Stimulated activated memory B cell treated with anti-CD40 and anti-IgM and Interleukin-4, amounts not matched to agents 10 μg/mL and 1 μg/mL and 100 μg/mL, for 72 hours (primary cell): Measurements from ENCODE around the gene MRPS24.
"Not testable (repeated sequence)": the region's sequence is repeated elsewhere in the genome, so short reads cannot be mapped to it uniquely, and the experiment has no call there.

Experiments used
- ATAC-seq: fragments of 150-1000 bp; cut with Tn5 transposase; 2 replicates; pipeline ENCODE4 v1.10.0; 2021
- H3K27ac Mint-ChIP-seq: one replicate; pipeline ENCODE4 v1.8.0; 2022; ENCODE audit warnings: mild to moderate bottlenecking, mixed read lengths
- H3K27me3 Mint-ChIP-seq: one replicate; pipeline ENCODE4 v1.8.0; 2022; ENCODE audit warnings: mixed read lengths
- H3K36me3 Mint-ChIP-seq: one replicate; pipeline ENCODE4 v1.8.0; 2022; ENCODE audit warnings: mixed read lengths
- H3K4me1 Mint-ChIP-seq: one replicate; pipeline ENCODE4 v1.8.0; 2022; ENCODE audit warnings: mixed read lengths
- H3K4me3 Mint-ChIP-seq: one replicate; pipeline ENCODE4 v1.8.0; 2022; ENCODE audit warnings: mild to moderate bottlenecking, moderate library complexity, mixed read lengths
- H3K9me3 Mint-ChIP-seq: one replicate; pipeline ENCODE4 v1.8.0; 2022; ENCODE audit warnings: mixed read lengths

The MRPS24 gene

GRCh38 chr7:43824963-43825362 is 44.4 kb downstream of the MRPS24 start:
- Mint-ChIP-seq H3K4me3 (no peak overlapping the region), H3K9me3 (no peaks in the 10 kb centered on the region), H3K36me3 (no peaks in the 10 kb centered on the region), H3K4me1 (no peaks in the 10 kb centered on the region), H3K27me3 (peaks cover 32% of the 10 kb centered on the region), H3K27ac (no peak overlapping the region)
- no peak for ATAC-seq

- H3K4me1 Mint-ChIP-seq, ATAC-seq, H3K4me3 Mint-ChIP-seq, H3K36me3 Mint-ChIP-seq, H3K27ac Mint-ChIP-seq, H3K9me3 Mint-ChIP-seq: not testable (repeated sequence)
- H3K27me3 Mint-ChIP-seq = peaks cover 27% of the 10 kb centered on the region
These were observed 44.8 kb downstream of the MRPS24 start for GRCh38 chr7:43824513-43824912.

- no peak for ATAC-seq
- no peaks in the 10 kb centered on the region for H3K36me3 Mint-ChIP-seq
- H3K27ac Mint-ChIP-seq = no peak overlapping the region
- no peaks in the 10 kb centered on the region for H3K4me1 Mint-ChIP-seq
- H3K27me3 Mint-ChIP-seq = peaks cover 23% of the 10 kb centered on the region
- H3K4me3 Mint-ChIP-seq = no peak overlapping the region
- H3K9me3 Mint-ChIP-seq = no peaks in the 10 kb centered on the region
These were observed 45.4 kb downstream of the MRPS24 start for GRCh38 chr7:43823941-43824340.

GRCh38 chr7:43823425-43823824 is 45.9 kb downstream of the MRPS24 start:
- not testable (repeated sequence) for H3K36me3 Mint-ChIP-seq, H3K4me1 Mint-ChIP-seq, H3K4me3 Mint-ChIP-seq, H3K9me3 Mint-ChIP-seq, H3K27ac Mint-ChIP-seq, ATAC-seq
- H3K27me3 Mint-ChIP-seq = peaks cover 18% of the 10 kb centered on the region
